Measurements from ENCODE around the gene TP53INP2. TPM values are rescaled to one million over a fixed set of nuclear protein-coding genes. Genes with fewer than 3 reads are reported as not detected.

TP53INP2 gene
- polyA plus RNA-seq, 1 of the 3 experiments (the other 2 are of a cell fraction), result 6.4 TPM

GRCh38 chr20:34706302-34706875, 2.2 kb downstream of the TP53INP2 start (continued):
- TF ChIP-seq CTCF (IDR thresholded peaks at IDR 0.05), result no peak
- no peak for TF ChIP-seq FOXJ3 (CRISPR knock-in tag; IDR thresholded peaks at IDR 0.05)
- no peak for TF ChIP-seq TEAD4 (IDR thresholded peaks at IDR 0.05; ENCODE audit: borderline replicate concordance, insufficient read depth)

- DNase-seq, result no peak
- ChIA-PET POLR2A (no interaction called here), CTCF (interaction anchor here (0.5 to 1.9 kb wide), 16 partner anchors 10 to 1479 kb away, joined by 3 to 13 read pairs (median 4); partner anchors contain the start of genes DYNLRB1 and MAP1LC3A)
- Histone ChIP-seq H3F3A (replicated peaks; ENCODE audit: insufficient read depth) (peaks cover 17% of the 10 kb centered on the region), H2AFZ (ENCODE audit: low read depth) (no peak overlapping the region), H3K9ac (no peak overlapping the region), H3K36me3 (replicated peaks in 1 of 2; ENCODE audit: control insufficient read depth in 1 of 2, insufficient read depth in 2 of 2, low read length in 1 of 2) (peaks cover 4 to 7% of the 10 kb centered on the region in 2 experiments), H3K9me2 (no peaks in the 10 kb centered on the region), H3K4me3 (ENCODE audit: low read depth in 2 of 2, low read length in 1 of 2) (no peak overlapping the region), H3K27ac (ENCODE audit: low read depth in 2 of 2, low read length in 1 of 2) (no peak overlapping the region), H3K9me3 (no peaks in the 10 kb centered on the region), H3K27me3 (ENCODE audit: insufficient read depth) (no peaks in the 10 kb centered on the region), H3K79me2 (ENCODE audit: insufficient read depth) (no peaks in the 10 kb centered on the region), H3K4me1 (ENCODE audit: control insufficient read depth in 1 of 2, insufficient read depth in 2 of 2, low read depth in 1 of 2, low read length in 1 of 2) (peaks cover 8 to 29% of the 10 kb centered on the region in 2 experiments; a peak in 3 of 4 replicates), H4K20me1 (ENCODE audit: insufficient read depth) (peaks cover 17% of the 10 kb centered on the region; the same call in 1 of the 2 replicates), H3K4me2 (no peak overlapping the region)
- no peak for TF ChIP-seq ZBTB33 (IDR thresholded peaks at IDR 0.05; ENCODE audit: borderline replicate concordance, low read depth)
- TF ChIP-seq SMC3 (IDR thresholded peaks at IDR 0.05; ENCODE audit: low read depth, low read length), result no peak
- TF ChIP-seq POLR2AphosphoS5 (IDR thresholded peaks at IDR 0.05; ENCODE audit: low read depth, low read length), result no peak
- TF ChIP-seq CTCF (IDR thresholded peaks at IDR 0.05), result no peak
- no peak for TF ChIP-seq REST (IDR thresholded peaks at IDR 0.05; ENCODE audit: low read depth, low read length)
- TF ChIP-seq FOSL2 (IDR thresholded peaks at IDR 0.05; ENCODE audit: borderline replicate concordance, low read depth), result no peak
- no peak for TF ChIP-seq GATA2 (CRISPR knock-in tag; IDR thresholded peaks at IDR 0.05)
- no peak for TF ChIP-seq JUND (IDR thresholded peaks at IDR 0.05)
- WGBS (ENCODE audit: low lambda C conversion rate), result 81% methylated on average over 2 of the region's 3 CpGs
These were observed 3.0 kb downstream of the TP53INP2 start for GRCh38 chr20:34706912-34707784.
